HG03045 (cell line): ENCODE results near the gene GLIS1.

Experiments
- ATAC-seq: cut with Tn5 transposase; IDR thresholded peaks from one replicate; pipeline ENCODE4 v1.9.1; 2021; ENCODE audit warnings: mild to moderate bottlenecking, moderate library complexity; ENCODE audit not compliant: unreplicated experiment

The GLIS1 gene

GRCh38 chr1:53681351-53681976 lies 57.5 kb downstream of the GLIS1 start:
- ATAC-seq, result no peak

GRCh38 chr1:53680868-53681267 lies 58.1 kb downstream of the GLIS1 start:
- no peak for ATAC-seq

DNA sequence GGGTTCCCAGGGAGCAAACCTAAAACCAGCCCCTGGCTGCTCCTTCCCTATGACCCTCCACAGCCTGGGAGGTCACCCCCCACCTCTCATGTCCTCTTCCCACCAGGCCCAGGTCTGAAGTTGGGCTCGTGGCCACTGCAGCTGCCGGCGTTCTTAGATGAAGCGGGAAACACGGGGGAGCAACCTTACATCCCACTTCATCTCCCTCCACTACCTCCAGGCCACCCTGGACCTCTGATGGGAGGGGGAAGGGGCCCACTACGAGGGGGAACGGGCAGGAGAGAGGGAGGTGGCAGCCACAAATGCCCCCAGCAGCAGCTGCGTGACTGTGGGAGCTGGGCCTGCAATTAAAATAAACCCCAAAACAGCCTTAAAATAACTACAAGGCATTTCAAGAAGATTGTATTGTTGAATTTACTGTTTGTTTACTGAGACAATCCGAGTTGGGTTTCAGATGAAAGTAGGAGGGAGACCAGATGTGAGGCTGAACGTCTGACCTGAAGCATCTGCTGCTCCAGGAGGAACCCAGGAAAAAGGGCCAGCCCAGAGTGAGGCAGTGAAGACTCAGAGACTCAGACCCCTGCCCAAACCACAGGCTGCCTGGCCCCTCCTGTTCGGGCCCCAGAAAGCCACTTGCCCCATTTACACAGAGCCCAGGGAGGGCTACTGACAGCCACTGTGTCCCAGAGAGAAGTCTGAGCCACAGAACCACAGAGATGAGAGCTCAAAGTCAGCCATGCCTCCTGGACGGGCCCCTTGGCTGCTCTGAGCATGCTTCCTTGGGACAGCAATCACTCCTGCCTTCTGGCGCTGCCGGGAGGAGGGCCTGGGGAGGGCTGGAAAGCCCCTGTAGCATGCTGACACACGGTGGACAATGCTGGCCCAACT lies 59.8 kb downstream of the GLIS1 start:
- no peak for ATAC-seq

GRCh38 chr1:53678507-53678906 lies 60.5 kb downstream of the GLIS1 start:
- no peak for ATAC-seq

DNA sequence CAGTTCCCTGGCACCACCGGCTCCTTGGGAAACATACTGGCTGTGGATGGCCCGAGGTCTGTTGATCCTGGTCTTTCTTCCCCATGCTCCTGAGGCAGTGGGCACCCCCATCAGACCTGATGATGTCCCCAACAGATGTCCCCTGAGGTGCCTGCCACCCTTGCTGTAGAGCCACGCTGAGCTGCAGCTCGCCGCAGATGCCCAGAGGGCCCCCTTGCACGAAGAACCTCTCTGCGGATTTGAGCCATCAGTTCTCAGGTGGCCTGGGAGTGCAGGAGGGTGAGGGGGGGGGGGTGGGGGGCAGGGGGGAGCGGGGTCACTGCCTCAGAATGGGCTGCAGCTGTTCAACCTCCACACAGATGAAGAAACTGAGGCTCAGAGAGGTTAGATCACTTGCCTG lies 60.9 kb downstream of the GLIS1 start:
- ATAC-seq, result no peak

DNA sequence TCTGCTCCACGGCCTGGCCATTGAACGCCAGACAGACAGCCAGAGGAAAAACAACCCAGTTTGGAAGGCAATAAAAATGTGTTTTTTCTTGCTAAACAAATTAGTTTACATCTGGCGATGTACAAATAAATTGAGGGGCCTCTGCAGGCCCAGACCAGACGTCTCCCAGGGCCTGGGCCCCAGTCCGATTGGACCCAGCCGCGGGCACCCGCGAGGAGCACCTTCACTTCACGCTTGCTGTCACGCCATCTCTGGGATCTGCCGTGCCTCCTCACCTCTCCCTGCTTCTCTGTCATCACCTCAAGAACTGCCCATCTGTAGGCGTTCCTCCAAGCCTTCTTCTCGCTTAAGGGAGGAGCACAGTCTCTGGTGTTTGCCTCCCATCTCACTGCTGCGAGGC lies 61.5 kb downstream of the GLIS1 start:
- ATAC-seq, result no peak

- ATAC-seq, result no peak
These were observed 66.2 kb downstream of the GLIS1 start for GRCh38 chr1:53672785-53673184.

GRCh38 chr1:53672243-53672642 lies 66.7 kb downstream of the GLIS1 start:
- ATAC-seq, result no peak

DNA sequence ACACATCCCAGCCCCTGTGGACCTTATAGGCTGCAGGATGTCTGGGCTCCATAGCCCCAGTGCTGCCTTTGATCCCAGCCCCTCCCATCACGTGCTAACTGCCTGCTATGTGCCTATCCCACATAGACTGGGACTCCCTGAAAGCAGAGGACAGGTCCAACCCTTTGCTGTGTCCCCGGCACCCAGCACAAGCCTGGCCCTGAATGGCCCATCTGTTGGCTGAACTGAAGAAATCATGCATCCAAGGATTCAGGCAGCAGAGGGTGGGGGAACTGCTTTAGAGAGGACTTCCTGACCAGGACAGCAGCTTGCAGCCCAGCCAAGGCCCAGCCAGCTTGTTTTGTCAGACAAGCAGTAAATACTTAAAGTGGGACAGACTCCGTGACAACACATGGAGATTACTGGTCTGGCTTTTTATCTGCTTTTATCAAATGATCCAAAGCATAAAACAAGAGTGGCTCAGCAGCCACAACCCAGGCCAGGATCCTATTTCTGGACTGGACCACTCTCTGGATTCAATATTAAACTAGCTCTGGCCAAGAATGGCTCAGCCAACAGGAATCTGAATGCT lies 69.3 kb downstream of the GLIS1 start:
- no peak for ATAC-seq

DNA sequence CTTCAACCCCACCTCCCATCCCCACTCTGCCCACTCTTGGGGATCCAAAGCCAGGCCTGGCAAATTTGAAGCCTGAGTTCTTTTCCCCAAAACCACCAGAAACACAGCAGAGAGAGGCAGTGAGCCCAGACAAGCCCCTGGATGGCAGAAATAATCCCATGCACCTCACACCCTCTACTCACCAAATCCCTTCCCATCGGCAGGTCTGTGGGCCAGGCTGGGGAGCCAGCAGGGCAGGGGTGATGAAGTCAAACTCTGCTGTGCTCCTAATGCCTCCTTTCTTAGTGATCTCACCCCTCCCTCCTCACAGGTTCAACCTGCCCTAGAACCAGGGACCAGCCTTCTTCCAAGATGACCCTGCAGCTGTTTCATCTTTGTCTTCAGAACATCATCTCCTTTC lies 72.4 kb downstream of the GLIS1 start:
- no peak for ATAC-seq

DNA sequence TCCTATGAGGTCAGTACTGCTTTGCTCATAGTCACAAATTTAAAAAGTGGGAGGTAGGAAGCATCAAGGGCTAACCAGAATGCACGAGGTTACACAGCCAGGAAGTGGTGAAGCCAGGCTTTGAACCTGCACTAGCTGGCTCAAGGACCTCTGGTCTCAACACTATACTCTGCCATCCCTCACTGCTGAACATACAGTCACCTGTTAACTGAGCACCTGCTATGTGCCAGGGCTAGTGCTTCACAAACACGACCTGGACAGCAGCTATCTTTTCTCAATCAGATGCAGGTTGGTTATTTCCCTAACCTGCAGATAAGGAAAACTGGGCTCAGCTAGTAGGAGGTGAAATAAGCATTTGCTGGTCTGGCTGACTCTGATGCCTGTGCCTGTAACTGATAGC lies 73.0 kb downstream of the GLIS1 start:
- ATAC-seq, result no peak

DNA sequence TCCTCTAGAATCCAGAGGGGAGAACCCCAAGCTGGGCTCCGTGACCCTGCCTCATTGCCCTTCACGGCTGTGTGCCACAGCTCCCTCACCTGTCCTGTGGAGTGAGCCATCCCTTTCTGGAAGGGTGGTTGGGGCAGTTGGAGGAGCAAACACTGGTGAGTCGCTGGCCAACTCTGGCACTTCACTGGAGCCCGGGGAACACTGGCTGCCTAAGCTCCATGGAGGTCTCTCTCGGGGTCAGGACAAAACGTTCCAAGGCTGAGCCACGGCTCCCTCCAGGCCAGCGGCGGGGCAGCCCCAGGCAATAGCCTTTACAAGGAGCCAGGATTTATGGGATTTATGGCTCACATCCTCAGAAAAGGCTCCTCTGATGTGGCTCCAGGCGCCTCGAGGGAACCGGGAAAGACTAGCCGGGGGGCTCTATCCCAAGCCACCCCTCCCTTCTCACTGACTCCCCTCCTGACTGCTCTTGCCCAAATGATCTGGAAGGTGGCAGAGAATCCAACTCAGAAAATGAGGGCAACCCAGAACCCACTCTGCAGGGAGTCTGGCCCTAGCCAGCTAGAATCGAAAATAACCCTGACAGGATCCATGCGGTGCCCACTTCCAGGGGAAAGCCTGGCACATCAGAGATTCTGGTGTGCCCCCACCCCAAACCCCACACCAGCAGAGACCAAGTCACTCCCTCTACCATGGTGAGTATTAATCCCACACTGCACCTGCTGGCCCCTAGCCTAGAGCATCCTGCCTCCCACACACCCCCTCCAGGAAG lies 75.2 kb downstream of the GLIS1 start:
- no peak for ATAC-seq

- no peak for ATAC-seq
These were observed 76.0 kb downstream of the GLIS1 start for GRCh38 chr1:53662951-53663350.

DNA sequence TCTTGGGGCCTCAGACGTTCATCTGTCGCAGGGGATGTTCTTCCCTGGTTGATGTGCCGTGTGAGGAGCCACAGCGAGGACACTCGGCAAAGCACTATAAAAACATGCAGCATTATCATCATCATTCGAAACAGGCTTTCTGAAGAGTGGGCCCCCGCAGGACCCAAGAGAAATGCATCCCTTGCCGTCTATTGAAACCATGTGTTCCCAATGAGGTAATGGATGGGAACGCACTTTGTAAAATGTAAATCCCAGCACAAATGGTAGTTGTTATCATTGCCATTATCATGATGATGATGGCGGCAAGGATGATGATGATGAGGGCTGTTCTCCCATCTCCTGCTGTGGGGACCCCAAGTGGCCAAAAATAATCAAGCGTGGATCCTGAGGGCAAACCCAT lies 76.8 kb downstream of the GLIS1 start:
- ATAC-seq, result no peak

GRCh38 chr1:53661496-53661895 lies 77.5 kb downstream of the GLIS1 start:
- no peak for ATAC-seq

DNA sequence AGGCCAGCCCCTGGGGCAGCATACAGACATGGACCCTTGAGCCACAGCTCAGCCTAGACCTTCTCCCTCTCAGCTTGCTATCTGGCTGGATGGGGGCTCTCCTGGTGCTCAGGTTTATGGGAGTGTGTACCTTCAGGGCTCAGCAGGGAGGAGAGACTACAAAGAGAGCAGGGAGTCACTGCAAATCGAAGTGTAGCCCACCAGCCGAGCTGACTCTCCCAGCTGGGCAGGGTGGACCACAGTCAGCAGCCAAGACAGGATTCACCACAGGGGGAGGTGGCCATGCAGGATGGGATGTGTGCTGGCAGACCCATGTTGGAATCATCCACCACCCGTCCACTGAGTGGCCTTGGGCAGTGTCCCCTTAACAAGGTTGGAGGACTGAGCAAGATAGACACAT lies 78.3 kb downstream of the GLIS1 start:
- no peak for ATAC-seq

DNA sequence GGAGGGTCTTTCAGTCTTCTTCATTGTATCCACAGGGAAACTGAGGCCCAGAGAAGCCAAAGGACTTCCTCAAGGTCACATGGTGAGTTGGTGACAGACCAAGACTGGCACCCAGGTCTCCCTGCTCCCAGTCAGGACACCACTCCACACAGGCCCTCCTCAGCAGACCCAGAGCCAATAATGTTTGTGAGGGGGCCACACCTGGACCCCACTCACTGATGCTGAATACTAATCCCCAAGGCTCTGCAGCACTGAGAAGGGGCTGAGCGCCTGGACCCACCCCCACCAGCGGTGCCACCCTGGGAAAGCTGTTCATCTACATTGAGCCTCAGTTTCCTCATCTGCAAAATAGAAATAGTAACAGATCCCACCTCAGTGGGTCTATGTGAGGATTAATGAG lies 79.5 kb downstream of the GLIS1 start:
- ATAC-seq, result no peak

- ATAC-seq, result no peak
These were observed 80.3 kb downstream of the GLIS1 start for GRCh38 chr1:53658489-53659230.

DNA sequence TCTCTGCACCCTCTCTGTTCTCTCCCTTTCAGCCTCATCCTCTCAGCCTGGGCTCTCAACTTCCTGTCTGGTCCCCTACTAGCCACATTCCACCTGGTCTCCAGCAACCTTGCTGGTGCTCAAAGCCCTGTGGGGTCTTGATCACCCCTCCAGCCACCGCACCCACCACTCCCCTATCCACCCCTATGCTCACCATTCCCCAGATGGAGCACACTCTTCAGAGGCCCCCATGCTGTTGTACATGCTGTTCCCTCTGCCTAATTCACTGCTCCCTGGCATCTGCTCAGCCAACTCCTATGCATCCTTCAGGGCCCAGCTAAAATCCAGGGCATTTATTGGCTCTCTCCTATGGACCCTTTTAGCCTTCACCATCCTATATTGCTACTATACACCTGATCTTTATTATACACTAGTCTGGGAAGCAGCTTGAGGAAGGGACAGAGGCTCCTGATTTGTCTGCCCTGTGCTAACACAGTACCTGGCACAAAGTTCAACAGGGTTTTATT lies 81.0 kb downstream of the GLIS1 start:
- no peak for ATAC-seq

DNA sequence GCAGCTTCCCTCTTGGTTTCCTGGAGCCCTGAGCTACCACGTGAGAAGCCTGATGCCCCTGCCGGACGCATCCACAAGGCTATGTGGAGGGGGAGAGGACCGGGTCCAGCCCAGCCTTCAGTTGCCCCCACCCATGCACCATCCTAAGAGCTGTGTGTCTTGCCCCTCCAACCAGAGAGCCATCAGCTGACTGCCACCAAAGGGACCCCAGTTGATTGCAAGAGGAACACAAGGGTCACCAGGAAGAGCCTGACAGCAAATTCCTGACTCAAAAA lies 81.5 kb downstream of the GLIS1 start:
- no peak for ATAC-seq
